GM23248 (cell line): ENCODE results near the gene GGT6. TPM values are rescaled to one million over a fixed set of nuclear protein-coding genes. Genes with fewer than 3 reads are reported as not detected.
"Not testable (repeated sequence)": the region's sequence is repeated elsewhere in the genome, so short reads cannot be mapped to it uniquely, and the experiment has no call there.

Experiments
- DNase-seq: peaks from one replicate; pipeline ENCODE4 v3.0.0-alpha.2; 2015
- H2AFZ ChIP-seq: fragments of 200-600 bp; sonication (generic); 2 replicates; pipeline ENCODE4 v1.6.1; 2016; ENCODE audit warnings: antibody characterized with exemption
- H3F3A ChIP-seq: fragments of 200-600 bp; sonication (generic); 2 replicates; pipeline ENCODE4 v1.6.1; 2016; ENCODE audit warnings: mild to moderate bottlenecking, antibody characterized with exemption, mixed run types; ENCODE audit not compliant: insufficient read depth
- H3K27ac ChIP-seq: fragments of 200-600 bp; sonication (generic); 2 replicates; pipeline ENCODE4 v1.5.1; 2016; ENCODE audit warnings: mild to moderate bottlenecking
- H3K27me3 ChIP-seq: fragments of 200-600 bp; sonication (generic); replicated peaks from 2 replicates; pipeline ENCODE4 v1.6.1; 2016; ENCODE audit warnings: mild to moderate bottlenecking; ENCODE audit not compliant: insufficient read depth
- H3K36me3 ChIP-seq: fragments of 200-600 bp; sonication (generic); 2 replicates; pipeline ENCODE4 v1.6.1; 2016; ENCODE audit warnings: low read depth, mild to moderate bottlenecking
- H3K4me1 ChIP-seq: fragments of 200-600 bp; sonication (generic); 2 replicates; pipeline ENCODE4 v1.6.1; 2016; ENCODE audit warnings: mild to moderate bottlenecking; ENCODE audit not compliant: insufficient read depth
- H3K4me2 ChIP-seq: fragments of 200-600 bp; sonication (generic); one replicate; pipeline ENCODE4 v1.6.1; 2016; ENCODE audit warnings: mild to moderate bottlenecking; ENCODE audit not compliant: unreplicated experiment
- H3K4me3 ChIP-seq: fragments of 200-600 bp; sonication (generic); 2 replicates; pipeline ENCODE4 v1.5.1; 2016; ENCODE audit warnings: mild to moderate bottlenecking
- H3K79me2 ChIP-seq: fragments of 200-600 bp; sonication (generic); 2 replicates; pipeline ENCODE4 v1.6.1; 2016; ENCODE audit warnings: mild to moderate bottlenecking; ENCODE audit not compliant: insufficient read depth
- H3K9ac ChIP-seq: fragments of 200-600 bp; sonication (generic); 2 replicates; pipeline ENCODE4 v1.6.1; 2016; ENCODE audit warnings: mild to moderate bottlenecking
- H3K9me2 ChIP-seq: fragments of 200-600 bp; sonication (generic); 2 replicates; pipeline ENCODE4 v1.6.1; 2016; ENCODE audit warnings: mixed run types, mild to moderate bottlenecking, moderate library complexity; ENCODE audit not compliant: insufficient read depth
- H3K9me3 ChIP-seq: fragments of 200-600 bp; sonication (generic); one replicate; pipeline ENCODE4 v1.6.1; 2017; ENCODE audit warnings: low read depth
- H4K20me1 ChIP-seq: fragments of 200-600 bp; sonication (generic); 2 replicates; pipeline ENCODE4 v1.6.0; 2016; ENCODE audit not compliant: insufficient read depth
- EZH2 ChIP-seq: fragments of 200-600 bp; sonication (generic); IDR thresholded peaks from 2 replicates; pipeline ENCODE4 v1.6.1; 2018; ENCODE audit warnings: antibody characterized with exemption, mild to moderate bottlenecking; ENCODE audit not compliant: insufficient read depth, poor library complexity, severe bottlenecking
- EZH2phosphoT487 ChIP-seq: fragments of 200-600 bp; sonication (generic); IDR thresholded peaks from 2 replicates; pipeline ENCODE4 v1.6.1; 2018; ENCODE audit warnings: antibody characterized with exemption, moderate library complexity, mild to moderate bottlenecking, low read depth; ENCODE audit not compliant: insufficient read depth
- WGBS, 2 experiments: methylation state at CpG; one replicate each; pipeline ENCODE4 v1.1.6; 2015 to 2017; ENCODE audit warnings: low lambda C conversion rate in 2 of 2, low coverage in 1 of 2; ENCODE audit errors: missing lambda C conversion rate in 2 of 2; 5-methylcytosine and 5-hydroxymethylcytosine counted together
- in situ Hi-C: fragments of 300-500 bp; cut with MboI; formaldehyde crosslinking; loops from 2 replicates; pipeline ENCODE4 v1.15.0; 2020
- polyA plus RNA-seq: library from polyadenylated mRNA; unstranded; fragments of >200 nt; fragmentation: Nextera tagmentation; extraction: Ambion mirVana; gene quantifications from 2 replicates; pipeline ENCODE4 v1.2.1, GENCODE V29; 2016
- total RNA-seq: library from RNA; depleted of rRNA; stranded (reverse); fragments of >200 nt; shearing (Covaris generic); gene quantifications from 2 replicates; pipeline ENCODE4 v1.2.3, GENCODE V29; 2014

GGT6 gene
- total and polyA plus RNA-seq, 2 experiments from 2014 or later: not detected

DNA sequence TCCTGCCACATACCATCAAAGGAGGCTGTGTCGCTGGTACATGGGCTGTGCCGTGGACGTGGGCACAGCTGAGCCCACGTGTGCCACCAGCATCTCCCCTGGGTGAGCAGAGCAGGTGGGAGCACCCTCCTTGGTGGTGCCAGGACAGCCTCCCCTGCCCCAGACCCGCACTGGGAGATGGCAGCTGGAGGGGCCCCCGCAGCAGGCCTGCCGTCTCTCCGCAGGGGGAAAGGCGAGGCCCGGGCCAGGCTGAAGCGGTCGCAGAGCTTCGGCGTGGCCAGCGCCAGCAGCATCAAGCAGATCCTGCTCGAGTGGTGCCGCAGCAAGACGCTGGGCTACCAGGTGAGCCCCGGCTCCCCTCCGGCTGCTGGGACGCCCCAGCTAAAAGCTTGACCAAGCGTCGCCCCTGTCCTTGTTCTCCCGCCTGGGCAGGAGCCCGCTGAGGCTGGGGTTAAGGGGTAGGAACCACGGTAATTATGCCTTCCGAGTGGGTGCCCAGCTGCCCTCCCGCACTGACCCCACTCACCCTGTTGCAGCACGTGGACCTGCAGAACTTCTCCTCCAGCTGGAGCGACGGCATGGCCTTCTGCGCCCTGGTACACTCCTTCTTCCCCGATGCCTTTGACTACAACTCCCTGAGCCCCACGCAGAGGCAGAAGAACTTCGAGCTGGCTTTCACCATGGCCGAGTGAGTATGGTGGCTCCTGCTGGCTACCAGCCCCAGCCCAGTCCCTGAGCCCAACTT lies 36.4 kb upstream of the GGT6 start:
- no peak overlapping the region for H3K27ac ChIP-seq
- no peaks in the 10 kb centered on the region for H3K4me1 ChIP-seq
- H3K4me3 ChIP-seq: no peak overlapping the region

DNA sequence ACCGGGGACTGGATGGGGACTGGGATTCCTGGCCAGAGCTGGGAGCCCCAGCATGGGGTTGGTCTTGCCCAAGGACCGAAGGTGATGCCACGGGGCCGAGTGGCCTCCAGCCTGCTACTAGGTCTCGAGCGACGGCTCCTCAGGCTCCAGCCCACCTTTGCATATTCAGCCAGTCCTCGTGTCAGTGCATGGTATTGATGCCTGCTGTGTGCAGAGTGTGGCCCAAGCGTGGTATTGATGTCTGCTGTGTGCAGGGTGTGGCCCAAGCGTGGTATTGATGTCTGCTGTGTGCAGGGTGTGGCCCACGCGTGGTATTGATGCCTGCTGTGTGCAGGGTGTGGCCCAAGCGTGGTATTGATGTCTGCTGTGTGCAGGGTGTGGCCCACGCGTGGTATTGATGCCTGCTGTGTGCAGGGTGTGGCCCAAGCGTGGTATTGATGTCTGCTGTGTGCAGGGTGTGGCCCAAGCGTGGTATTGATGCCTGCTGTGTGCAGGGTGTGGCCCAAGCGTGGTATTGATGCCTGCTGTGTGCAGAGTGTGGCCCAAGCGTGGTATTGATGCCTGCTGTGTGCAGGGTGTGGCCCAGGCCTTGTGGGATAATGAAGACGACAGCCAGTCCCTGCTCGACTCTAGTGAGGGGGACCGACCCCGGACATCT lies 35.4 kb upstream of the GGT6 start:
- H3F3A ChIP-seq, H3K4me3 ChIP-seq, H3K9me3 ChIP-seq, DNase-seq, H2AFZ ChIP-seq, H3K27ac ChIP-seq, in situ Hi-C loops, H3K36me3 ChIP-seq, H3K4me1 ChIP-seq, H3K9ac ChIP-seq, H3K79me2 ChIP-seq, H3K9me2 ChIP-seq, H3K4me2 ChIP-seq, H4K20me1 ChIP-seq: not testable (repeated sequence)
- WGBS, 2 experiments: 62 to 77% methylated on average over 15 to 23 of the region's 23 CpGs
- H3K27me3 ChIP-seq: peaks cover 30% of the 10 kb centered on the region

More for the DNA sequence above, 36.4 kb upstream of the GGT6 start:
- Histone ChIP-seq H3K36me3 (no peaks in the 10 kb centered on the region), H3K27me3 (peaks cover 24% of the 10 kb centered on the region), H2AFZ (no peak overlapping the region), H3K9me3 (no peaks in the 10 kb centered on the region), H3K79me2 (no peaks in the 10 kb centered on the region), H3K4me2 (no peak overlapping the region), H3K9me2 (no peaks in the 10 kb centered on the region), H3F3A (no peaks in the 10 kb centered on the region), H4K20me1 (no peaks in the 10 kb centered on the region), H3K9ac (no peak overlapping the region)
- 80% methylated on average over 34 to 36 of the region's 36 CpGs for WGBS, 2 experiments
- in situ Hi-C loops: no loop called here
- DNase-seq: no peak
- TF ChIP-seq EZH2: no peak
- no peak for TF ChIP-seq EZH2phosphoT487

DNA sequence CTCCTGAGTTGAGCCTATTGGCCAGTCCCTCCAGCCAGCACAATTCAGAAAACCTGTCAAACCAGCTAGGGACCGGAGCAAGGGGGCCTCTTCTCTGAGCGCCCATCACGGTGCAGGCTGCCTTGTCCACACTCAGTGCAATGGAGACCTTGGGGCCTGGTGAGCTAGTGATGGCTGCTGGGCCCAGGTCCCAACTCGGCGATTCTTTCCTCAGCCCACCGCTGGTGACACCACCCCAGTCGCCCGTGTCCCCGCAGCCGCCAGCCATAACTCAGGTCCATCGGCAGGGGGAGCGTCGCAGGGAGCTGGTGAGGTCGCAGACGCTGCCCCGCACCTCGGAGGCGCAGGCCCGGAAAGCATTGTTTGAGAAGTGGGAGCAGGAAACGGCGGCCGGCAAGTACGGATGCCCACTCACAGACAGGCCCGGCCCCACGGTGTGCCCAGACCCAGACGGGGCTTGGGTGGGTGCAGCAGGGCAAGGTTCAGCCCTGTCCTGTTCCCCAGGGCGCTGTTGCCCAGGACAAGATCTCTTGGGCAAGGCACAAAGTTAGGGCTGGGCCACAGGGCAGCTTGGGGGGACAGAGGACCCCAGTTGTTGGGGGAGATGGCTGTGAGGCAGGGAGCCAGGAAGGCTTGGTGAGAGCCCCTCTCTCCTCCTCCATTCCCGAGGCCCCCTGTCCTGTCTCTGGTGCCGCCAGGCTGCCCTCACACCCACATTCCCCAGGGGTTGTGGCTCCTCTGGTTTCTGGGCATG lies 34.7 kb upstream of the GGT6 start:
- no peaks in the 10 kb centered on the region for H3K36me3 ChIP-seq
- H3K9me3 ChIP-seq: no peaks in the 10 kb centered on the region
- H3K9me2 ChIP-seq: no peaks in the 10 kb centered on the region
- H3K9ac ChIP-seq: no peak overlapping the region
- H3K79me2 ChIP-seq: no peaks in the 10 kb centered on the region
- H3K4me3 ChIP-seq: no peak overlapping the region
- H3K4me2 ChIP-seq: no peak overlapping the region
- in situ Hi-C loops: no loop called here
- H4K20me1 ChIP-seq: no peaks in the 10 kb centered on the region
- H3K4me1 ChIP-seq: no peaks in the 10 kb centered on the region
- H2AFZ ChIP-seq: no peak overlapping the region
- peaks cover 30% of the 10 kb centered on the region for H3K27me3 ChIP-seq
- no peak overlapping the region for H3K27ac ChIP-seq
- DNase-seq: no peak
- WGBS, 2 experiments: 83 to 85% methylated on average over 24 to 29 of the region's 29 CpGs
- no peak for TF ChIP-seq EZH2
- TF ChIP-seq EZH2phosphoT487: no peak
- H3F3A ChIP-seq: no peaks in the 10 kb centered on the region

DNA sequence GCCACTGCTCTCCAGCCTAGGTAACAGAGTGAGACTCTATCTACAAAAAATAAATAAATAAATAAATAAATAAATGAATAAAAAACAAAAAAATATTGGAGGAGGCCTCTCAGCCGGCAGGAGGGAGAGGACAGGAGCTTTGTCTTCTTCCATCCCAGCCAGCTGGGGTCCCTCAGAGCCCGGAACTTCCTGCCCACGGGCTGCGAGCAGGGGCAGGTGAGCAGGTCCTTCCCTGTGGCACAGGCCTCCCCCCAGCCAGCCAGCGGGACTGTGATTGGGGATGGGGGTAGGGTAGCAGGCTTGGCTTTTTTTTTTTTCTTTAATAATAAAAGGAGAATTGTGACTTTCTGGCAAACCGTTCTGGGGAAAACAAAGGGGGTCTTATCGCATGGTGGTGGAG lies 34.0 kb upstream of the GGT6 start:
- H3K4me2 ChIP-seq: no peak overlapping the region
- H3K9me3 ChIP-seq: no peaks in the 10 kb centered on the region
- no peak overlapping the region for H3K4me3 ChIP-seq
- no peaks in the 10 kb centered on the region for H3K36me3 ChIP-seq
- TF ChIP-seq EZH2 (no peak), EZH2phosphoT487 (no peak)
- no peaks in the 10 kb centered on the region for H3F3A ChIP-seq
- WGBS, 2 experiments: 78 to 85% methylated on average over 7 of the region's 7 CpGs
- no peak overlapping the region for H3K9ac ChIP-seq
- H4K20me1 ChIP-seq: no peaks in the 10 kb centered on the region
- H3K27ac ChIP-seq: no peak overlapping the region
- no peaks in the 10 kb centered on the region for H3K4me1 ChIP-seq
- no peaks in the 10 kb centered on the region for H3K9me2 ChIP-seq
- peaks cover 24% of the 10 kb centered on the region for H3K27me3 ChIP-seq
- H2AFZ ChIP-seq: no peak overlapping the region
- no peak for DNase-seq
- in situ Hi-C loops: no loop called here
- H3K79me2 ChIP-seq: no peaks in the 10 kb centered on the region
